ENCODE results near the gene CCDC57. TPM values are rescaled to one million over a fixed set of nuclear protein-coding genes. Genes with fewer than 3 reads are reported as not detected.

Gene CCDC57
- total and polyA plus RNA-seq, 9 of the 15 experiments (the other 6 are each of a cell fraction or from before 2014, with no cell fraction given) = 0.83 to 36.2 (median 13.6) TPM

GRCh38 chr17:82103553-82104451, 108.8 kb downstream of the CCDC57 start (continued):
- TF ChIP-seq RBFOX2 (IDR thresholded peaks at IDR 0.05; ENCODE audit: low read depth, low read length) = no peak
- TF ChIP-seq KHSRP (IDR thresholded peaks at IDR 0.05) = no peak
- TF ChIP-seq CREB5 (CRISPR knock-in tag; IDR thresholded peaks at IDR 0.05) = no peak
- TF ChIP-seq NRF1 (conservative IDR thresholded peaks at IDR 0.05 in 1 of 2, IDR thresholded peaks at IDR 0.05 in 1 of 2) = peak; percentile 31 to 51; a peak in 3 of 4 replicates
- TF ChIP-seq ID3 (CRISPR knock-in tag; IDR thresholded peaks at IDR 0.05) = no peak
- no peak for TF ChIP-seq ID3 (tag; IDR thresholded peaks at IDR 0.05)
- no peak for TF ChIP-seq ZNF445 (CRISPR knock-in tag; IDR thresholded peaks at IDR 0.05; ENCODE audit: low read depth)
- no peak for TF ChIP-seq BCL6 (CRISPR knock-in tag; IDR thresholded peaks at IDR 0.05)
- TF ChIP-seq EP300 (IDR thresholded peaks at IDR 0.05; ENCODE audit: low read length) = no peak
- TF ChIP-seq TARDBP (IDR thresholded peaks at IDR 0.05) = no peak
- no peak for TF ChIP-seq SFPQ (IDR thresholded peaks at IDR 0.05; ENCODE audit: low read depth, low read length)
- TF ChIP-seq HMGXB4 (CRISPR knock-in tag; IDR thresholded peaks at IDR 0.05) = no peak
- no peak for TF ChIP-seq IFI16 (CRISPR knock-in tag; IDR thresholded peaks at IDR 0.05)
- no peak for TF ChIP-seq ZNF75A (CRISPR knock-in tag; IDR thresholded peaks at IDR 0.05)
- TF ChIP-seq ILF3 (IDR thresholded peaks at IDR 0.05; ENCODE audit: borderline replicate concordance) = no peak
- no peak for TF ChIP-seq ETS1 (conservative IDR thresholded peaks at IDR 0.05; ENCODE audit: control insufficient read depth, low read depth, low read length)
- TF ChIP-seq ZZZ3 (IDR thresholded peaks at IDR 0.05) = no peak
- TF ChIP-seq ESRRA (IDR thresholded peaks at IDR 0.05; ENCODE audit: borderline replicate concordance, low read depth) = no peak
- TF ChIP-seq ZNF408 (CRISPR knock-in tag; IDR thresholded peaks at IDR 0.05; ENCODE audit: low read depth) = no peak
- no peak for TF ChIP-seq HOXB6 (CRISPR knock-in tag; IDR thresholded peaks at IDR 0.05; ENCODE audit: borderline replicate concordance)
- TF ChIP-seq NR2C1 (IDR thresholded peaks at IDR 0.05) = peak; percentile 87
- peak; percentile 93 for TF ChIP-seq NR2C1 (tag; IDR thresholded peaks at IDR 0.05)
- TF ChIP-seq ZNF780A (CRISPR knock-in tag; IDR thresholded peaks at IDR 0.05) = no peak
